GM12891 (cell line): Measurements from ENCODE around the gene PRSS38.
"Not testable (repeated sequence)": the region's sequence is repeated elsewhere in the genome, so short reads cannot be mapped to it uniquely, and the experiment has no call there.

Experiments used
- DNase-seq: peaks from one replicate; pipeline ENCODE4 v3.0.0; 2011; ENCODE audit warnings: low spot score; ENCODE audit not compliant: insufficient read length
- FAIRE-seq: peaks from 2 replicates; lab custom pipeline; 2011; peaks lifted over from hg19 to GRCh38; lab: Jason Lieb, UNC
- PAX5 ChIP-seq: IDR thresholded peaks from 2 replicates; pipeline ENCODE4 v1.6.1; 2011; ENCODE audit warnings: low read length, moderate library complexity, mild to moderate bottlenecking; ENCODE audit not compliant: insufficient read depth, severe bottlenecking
- POLR2A ChIP-seq: IDR thresholded peaks from 2 replicates; pipeline ENCODE4 v1.6.1; 2011; ENCODE audit warnings: low read depth, low read length, control low read depth
- POLR2AphosphoS5 ChIP-seq: IDR thresholded peaks from 2 replicates; pipeline ENCODE4 v1.6.1; 2011; ENCODE audit warnings: low read depth, low read length, control low read depth
- POU2F2 ChIP-seq: IDR thresholded peaks from 2 replicates; pipeline ENCODE4 v1.6.1; 2011; ENCODE audit warnings: low read depth, mild to moderate bottlenecking, control low read depth, low read length, moderate library complexity
- SPI1 ChIP-seq: IDR thresholded peaks from 2 replicates; pipeline ENCODE4 v1.6.1; 2011; ENCODE audit warnings: low read depth, low read length, control low read depth
- TAF1 ChIP-seq: IDR thresholded peaks from 2 replicates; pipeline ENCODE4 v1.6.1; 2011; ENCODE audit warnings: low read depth, low read length, control low read depth

PRSS38 gene

DNA sequence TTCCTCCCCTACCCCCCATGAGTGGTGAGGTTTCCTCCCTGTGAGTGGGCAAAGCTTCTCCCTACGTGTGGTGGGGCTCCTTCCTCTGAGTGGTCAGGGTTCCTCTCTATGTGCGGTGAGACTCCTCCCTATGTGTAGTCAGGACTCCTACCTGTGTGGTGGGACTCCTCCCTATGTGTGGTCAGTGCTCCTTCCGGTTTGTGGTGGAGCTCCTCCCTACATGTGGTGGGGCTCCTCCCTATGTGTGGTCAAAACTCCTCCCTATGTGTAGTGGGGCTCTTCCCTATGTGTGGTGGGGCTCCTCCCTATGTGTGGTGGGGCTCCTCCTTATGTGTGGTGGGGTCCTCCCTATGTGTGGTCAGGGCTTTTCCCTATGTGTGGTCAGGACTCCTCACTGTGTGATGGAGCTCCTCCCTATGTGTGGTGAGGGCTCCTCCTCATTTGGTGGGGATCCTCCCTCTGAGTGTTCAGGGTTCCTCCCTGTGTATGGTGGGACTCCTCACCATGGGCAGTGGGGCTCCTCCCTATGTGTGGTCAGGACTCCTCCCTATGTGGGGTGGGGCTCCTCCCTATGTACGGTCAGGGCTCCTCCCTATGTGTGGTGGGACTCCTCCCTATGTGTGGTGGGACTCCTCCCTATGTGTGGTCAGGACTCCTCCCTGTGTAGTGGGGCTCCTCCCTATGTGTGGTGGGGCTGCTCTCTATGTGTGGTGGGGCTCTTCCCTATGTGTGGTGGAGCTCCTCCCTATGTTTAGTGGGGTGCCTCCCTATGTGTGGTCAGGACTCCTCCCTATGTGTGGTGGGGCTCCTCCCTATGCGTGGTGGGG is 29.1 kb downstream of the PRSS38 start:
- TF ChIP-seq TAF1: no peak
- TF ChIP-seq SPI1: no peak
- no peak for TF ChIP-seq POU2F2
- no peak for TF ChIP-seq PAX5
- no peak for TF ChIP-seq POLR2A
- TF ChIP-seq POLR2AphosphoS5: no peak
- FAIRE-seq (no peak), DNase-seq (no peak)

DNA sequence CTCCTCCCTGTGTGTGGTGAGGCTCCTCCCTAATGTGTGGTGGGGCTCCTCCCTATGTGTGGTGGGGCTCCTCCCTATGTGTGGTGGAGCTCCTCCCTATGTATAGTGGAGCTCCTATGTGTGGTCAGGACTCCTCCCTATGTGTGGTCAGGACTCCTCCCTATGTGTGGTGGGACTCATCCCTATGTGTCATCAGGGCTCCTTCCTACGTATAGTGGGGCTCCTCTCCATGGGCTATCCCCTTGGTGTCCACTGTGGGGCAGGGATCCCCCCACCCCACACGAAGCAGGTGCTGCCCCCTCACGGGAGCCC is 29.6 kb downstream of the PRSS38 start:
- TF ChIP-seq POU2F2 (no peak), TAF1 (no peak), POLR2AphosphoS5 (no peak), SPI1 (no peak), POLR2A (no peak), PAX5 (no peak)
- DNase-seq (no peak), FAIRE-seq (no peak)

DNA sequence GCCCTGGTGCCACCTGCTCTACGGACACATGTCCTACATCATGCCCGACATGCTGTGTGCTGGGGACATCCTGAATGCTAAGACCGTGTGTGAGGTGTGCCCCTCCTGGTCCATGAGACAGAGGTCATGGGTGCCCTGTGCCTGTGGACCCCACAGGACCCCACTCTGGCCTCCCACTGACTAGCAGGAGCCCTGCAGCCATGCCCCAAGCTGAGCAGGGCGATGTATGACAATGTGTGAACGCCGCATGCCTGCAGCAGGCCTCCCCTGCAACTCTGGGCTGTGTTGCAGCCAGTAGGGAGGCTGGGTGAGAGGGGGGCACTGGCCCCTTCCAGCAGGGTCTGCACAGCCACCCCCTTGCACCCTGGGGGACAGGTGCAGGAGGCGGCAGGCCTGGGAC is 30.0 kb downstream of the PRSS38 start:
- TF ChIP-seq POU2F2 (no peak), POLR2A (no peak), POLR2AphosphoS5 (no peak), PAX5 (no peak), TAF1 (no peak), SPI1 (no peak)
- DNase-seq (no peak), FAIRE-seq (no peak)

DNA sequence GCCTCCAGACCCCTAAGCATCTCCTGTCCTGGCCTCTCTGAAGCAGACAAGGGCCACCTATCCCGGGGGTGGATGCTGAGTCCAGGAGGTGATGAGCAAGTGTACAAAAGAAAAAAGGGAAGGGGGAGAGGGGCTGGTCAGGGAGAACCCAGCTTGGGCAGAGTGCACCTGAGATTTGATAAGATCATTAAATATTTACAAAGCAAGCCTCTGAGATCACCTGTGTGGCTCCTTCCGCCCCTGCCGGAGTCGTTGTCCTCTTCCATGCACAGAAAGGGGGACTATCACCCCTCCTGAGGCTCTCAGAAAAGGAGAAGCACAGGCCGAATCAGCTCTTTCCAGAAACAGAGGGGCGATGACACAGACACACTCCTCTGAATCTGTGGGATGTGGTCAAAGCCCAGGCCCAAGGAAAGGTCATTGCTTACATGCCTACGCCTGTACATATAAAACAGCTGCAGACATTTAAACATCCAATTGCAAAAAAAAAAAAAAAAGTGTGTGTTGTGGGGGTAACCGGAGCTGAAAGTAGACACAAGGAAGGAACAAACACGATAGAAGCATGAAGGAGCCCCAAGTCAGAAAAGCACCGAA is 30.9 kb downstream of the PRSS38 start:
- FAIRE-seq (no peak), DNase-seq (no peak)
- TF ChIP-seq TAF1 (no peak), POLR2AphosphoS5 (no peak), SPI1 (no peak), POLR2A (no peak), POU2F2 (no peak), PAX5 (no peak)

DNA sequence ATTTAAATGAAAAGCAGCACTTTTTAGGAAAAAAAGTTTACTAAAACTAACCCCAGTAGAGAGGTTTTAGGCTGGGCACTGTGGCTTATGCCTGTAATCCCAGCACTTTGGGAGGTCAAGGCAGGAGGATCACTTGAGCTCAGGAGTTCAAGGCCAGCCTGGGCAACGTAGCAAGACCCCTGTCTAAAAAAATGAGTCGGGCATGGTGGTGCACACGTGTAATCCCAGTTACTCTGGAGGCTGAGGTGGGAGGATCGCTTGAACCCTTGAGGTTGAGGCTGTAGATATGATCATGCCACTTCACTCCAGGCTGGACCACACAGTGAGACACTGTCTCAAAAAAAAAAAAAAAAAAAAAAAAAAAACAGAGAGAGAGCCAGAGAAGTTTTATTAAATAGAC is 31.6 kb downstream of the PRSS38 start:
- FAIRE-seq: not testable (repeated sequence)

GRCh38 chr1:227848430-227848932 is 33.0 kb downstream of the PRSS38 start:
- no peak for FAIRE-seq
- TF ChIP-seq POU2F2: no peak
- no peak for TF ChIP-seq POLR2AphosphoS5
- TF ChIP-seq PAX5: no peak
- TF ChIP-seq SPI1: no peak
- no peak for TF ChIP-seq POLR2A
- TF ChIP-seq TAF1: no peak
- no peak for DNase-seq

More for the DNA sequence above, 31.6 kb downstream of the PRSS38 start:
- not testable (repeated sequence) for DNase-seq

GRCh38 chr1:227849251-227849650 is 33.8 kb downstream of the PRSS38 start:
- no peak for FAIRE-seq
- TF ChIP-seq POLR2A: no peak

DNA sequence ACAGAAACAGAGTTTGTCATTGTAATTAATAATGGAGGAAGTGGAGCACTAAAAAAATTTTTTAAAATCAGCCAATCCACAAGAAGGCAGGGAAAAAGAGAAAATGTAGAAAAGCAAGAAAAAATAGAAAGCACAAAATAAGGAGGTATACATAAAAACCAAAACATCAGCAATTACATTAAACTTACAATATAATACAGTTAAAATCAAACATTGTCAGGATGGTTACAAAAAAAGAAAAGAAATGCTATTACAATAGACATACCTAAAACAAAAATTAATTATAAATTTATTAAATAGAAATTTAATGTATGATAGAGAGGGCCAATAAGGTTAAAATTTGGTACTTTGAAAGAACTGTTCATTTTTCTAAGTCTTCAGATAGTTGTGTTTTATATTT is 38.7 kb downstream of the PRSS38 start:
- no peak for FAIRE-seq
- DNase-seq: no peak
- no peak for TF ChIP-seq POLR2A
- TF ChIP-seq PAX5: no peak
- no peak for TF ChIP-seq TAF1
- no peak for TF ChIP-seq POLR2AphosphoS5
- TF ChIP-seq POU2F2: no peak
- TF ChIP-seq SPI1: no peak

More at GRCh38 chr1:227849251-227849650, 33.8 kb downstream of the PRSS38 start:
- no peak for DNase-seq

DNA sequence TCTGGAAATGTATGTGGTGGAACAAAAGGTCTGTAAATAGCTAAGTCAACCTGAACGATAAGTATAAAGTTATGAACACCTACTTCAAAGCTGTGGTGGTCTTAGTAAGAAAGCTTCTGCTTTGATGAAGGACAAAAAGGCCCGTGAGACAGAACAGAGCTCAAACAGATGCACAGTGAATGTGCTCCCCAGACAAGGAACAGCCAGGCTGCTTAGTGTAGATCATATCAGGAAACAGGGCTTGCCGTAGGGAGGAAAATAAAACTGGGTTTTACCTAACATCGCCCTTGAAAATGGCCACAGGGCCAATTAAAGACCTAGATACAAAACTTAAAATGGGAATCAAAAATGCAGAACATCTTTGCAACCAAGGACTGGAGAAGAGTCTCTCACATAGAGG is 40.2 kb downstream of the PRSS38 start:
- TF ChIP-seq PAX5: no peak
- TF ChIP-seq SPI1: no peak
- no peak for TF ChIP-seq POLR2A
- no peak for TF ChIP-seq POLR2AphosphoS5
- no peak for TF ChIP-seq POU2F2
- TF ChIP-seq TAF1: no peak
- no peak for FAIRE-seq

DNA sequence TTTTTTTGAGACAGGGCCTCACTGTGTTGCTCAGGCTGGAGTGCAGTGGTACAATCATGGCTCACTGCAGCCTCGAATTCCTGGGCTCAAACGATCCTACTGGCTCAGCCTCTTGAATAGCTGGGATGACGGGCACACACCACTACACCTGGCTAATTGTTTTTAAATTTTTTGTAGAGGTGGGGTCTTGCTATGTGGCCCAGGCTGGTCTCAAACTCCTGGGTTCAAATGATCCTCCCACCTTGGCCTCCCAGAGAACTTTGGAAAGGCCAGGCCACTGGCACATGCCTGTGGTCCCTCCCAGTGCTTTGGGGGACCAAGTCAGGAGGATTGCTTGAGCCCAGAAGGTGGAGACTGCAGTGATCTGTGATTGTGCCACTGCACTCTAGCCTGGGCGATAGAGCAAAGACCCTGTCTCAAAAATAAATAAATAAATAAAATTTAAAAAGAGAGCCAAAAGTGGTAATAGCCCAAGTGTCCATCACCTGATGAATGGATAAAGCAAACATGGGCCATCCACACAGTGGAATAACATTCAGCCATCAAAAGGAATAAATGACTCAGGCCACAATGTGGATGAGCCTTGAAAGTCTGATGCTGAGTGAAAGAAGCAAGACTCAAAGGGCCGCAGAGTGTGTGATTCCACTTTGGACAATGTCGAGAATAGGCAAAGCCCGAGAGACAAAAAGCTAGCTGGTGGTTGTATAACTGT is 40.8 kb downstream of the PRSS38 start:
- TF ChIP-seq PAX5 (no peak), POLR2AphosphoS5 (no peak), TAF1 (no peak), POLR2A (no peak), SPI1 (no peak), POU2F2 (no peak)
- no peak for FAIRE-seq

More for the DNA sequence above, 40.2 kb downstream of the PRSS38 start:
- DNase-seq: no peak

More for the DNA sequence above, 40.8 kb downstream of the PRSS38 start:
- DNase-seq: no peak
